Uterus (tissue), 2 donors: ENCODE data around the gene PAIP2B.

Experiments
- POLR2A ChIP-seq, 2 donors: fragments of 450-650 bp; IDR thresholded peaks; one replicate each; pipeline ENCODE4 v1.6.1; 2016; ENCODE audit warnings: antibody characterized with exemption in 2 of 2, mild to moderate bottlenecking in 1 of 2, moderate library complexity in 1 of 2
- TF ChIP-seq, protein P1 (sequence below), 4 experiments: fragments of 200-600 bp in 2 of 4; fragments of 450-650 bp in 2 of 4; sonication (generic) in 2 of 4; IDR thresholded peaks; one replicate each; pipeline ENCODE4 v1.5.1; 2016 to 2019; ENCODE audit warnings: antibody characterized with exemption in 4 of 4, mild to moderate bottlenecking in 2 of 4, moderate library complexity in 1 of 4

DNA sequence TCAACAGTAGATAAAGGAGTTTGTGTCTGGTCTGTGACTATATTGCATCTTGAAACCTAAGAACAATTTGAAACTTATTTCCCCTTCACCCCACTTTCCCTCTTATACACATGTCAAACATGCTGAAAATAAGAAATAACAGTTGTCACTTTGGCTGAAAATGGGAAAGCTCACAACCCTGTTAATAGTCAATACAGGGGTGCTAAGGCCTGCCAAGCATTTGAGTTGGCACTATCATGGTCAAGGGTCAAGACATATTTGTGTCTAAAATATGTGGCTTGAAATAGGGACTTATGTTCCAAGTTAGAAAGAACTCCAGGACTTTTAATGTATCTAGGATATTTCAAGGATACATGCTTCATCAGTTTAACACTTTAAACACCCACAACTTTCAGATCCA lies 20.6 kb downstream of the PAIP2B start:
- TF ChIP-seq, protein P1, sequence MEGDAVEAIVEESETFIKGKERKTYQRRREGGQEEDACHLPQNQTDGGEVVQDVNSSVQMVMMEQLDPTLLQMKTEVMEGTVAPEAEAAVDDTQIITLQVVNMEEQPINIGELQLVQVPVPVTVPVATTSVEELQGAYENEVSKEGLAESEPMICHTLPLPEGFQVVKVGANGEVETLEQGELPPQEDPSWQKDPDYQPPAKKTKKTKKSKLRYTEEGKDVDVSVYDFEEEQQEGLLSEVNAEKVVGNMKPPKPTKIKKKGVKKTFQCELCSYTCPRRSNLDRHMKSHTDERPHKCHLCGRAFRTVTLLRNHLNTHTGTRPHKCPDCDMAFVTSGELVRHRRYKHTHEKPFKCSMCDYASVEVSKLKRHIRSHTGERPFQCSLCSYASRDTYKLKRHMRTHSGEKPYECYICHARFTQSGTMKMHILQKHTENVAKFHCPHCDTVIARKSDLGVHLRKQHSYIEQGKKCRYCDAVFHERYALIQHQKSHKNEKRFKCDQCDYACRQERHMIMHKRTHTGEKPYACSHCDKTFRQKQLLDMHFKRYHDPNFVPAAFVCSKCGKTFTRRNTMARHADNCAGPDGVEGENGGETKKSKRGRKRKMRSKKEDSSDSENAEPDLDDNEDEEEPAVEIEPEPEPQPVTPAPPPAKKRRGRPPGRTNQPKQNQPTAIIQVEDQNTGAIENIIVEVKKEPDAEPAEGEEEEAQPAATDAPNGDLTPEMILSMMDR (IDR thresholded peaks at IDR 0.05) = no peak
- no peak for TF ChIP-seq POLR2A (IDR thresholded peaks at IDR 0.05)
